ENCODE results near the gene OR51M1.

DNA sequence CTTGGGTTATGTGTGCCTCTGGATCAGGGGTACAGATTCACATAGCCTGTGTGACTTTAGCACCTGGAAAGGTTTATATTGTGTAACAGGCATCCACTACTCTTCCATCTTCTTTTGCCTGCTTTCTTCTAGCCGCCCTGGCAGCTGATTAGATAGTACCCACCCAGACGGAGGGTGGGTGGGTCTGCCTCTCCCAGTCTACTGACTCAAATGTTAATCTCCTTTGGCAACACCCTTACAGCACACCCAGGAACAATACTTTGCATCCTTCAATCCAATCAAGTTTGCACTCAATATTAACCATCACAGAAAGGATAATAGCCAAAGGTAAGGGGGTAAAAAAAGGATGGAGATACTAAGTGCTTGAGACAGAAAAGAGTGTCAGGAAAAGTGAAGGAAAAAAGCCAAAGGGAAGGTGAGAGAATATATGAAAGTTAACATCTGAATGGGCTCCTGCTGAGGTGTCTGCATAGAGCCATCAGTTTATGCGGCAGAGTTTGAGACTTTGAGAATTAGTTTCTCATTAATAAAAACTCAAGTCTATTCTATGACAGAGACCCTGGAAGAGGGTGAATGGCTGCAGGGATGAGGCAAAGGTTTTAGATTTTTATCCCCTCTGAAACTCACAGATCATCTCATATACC, 34.9 kb upstream of the OR51M1 start:
- TF ChIP-seq TEAD4 (IDR thresholded peaks at IDR 0.05) (no peak), RAD21 (IDR thresholded peaks at IDR 0.05; ENCODE audit: low read depth) (no peak), FOXM1 (IDR thresholded peaks at IDR 0.05; ENCODE audit: borderline replicate concordance, low read depth) (no peak)
- TF ChIP-seq, protein P1, sequence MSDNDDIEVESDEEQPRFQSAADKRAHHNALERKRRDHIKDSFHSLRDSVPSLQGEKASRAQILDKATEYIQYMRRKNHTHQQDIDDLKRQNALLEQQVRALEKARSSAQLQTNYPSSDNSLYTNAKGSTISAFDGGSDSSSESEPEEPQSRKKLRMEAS (IDR thresholded peaks at IDR 0.05), result no peak

Data from Ishikawa (cell line).